Measurements from ENCODE around the gene MAP4K5.

DNA sequence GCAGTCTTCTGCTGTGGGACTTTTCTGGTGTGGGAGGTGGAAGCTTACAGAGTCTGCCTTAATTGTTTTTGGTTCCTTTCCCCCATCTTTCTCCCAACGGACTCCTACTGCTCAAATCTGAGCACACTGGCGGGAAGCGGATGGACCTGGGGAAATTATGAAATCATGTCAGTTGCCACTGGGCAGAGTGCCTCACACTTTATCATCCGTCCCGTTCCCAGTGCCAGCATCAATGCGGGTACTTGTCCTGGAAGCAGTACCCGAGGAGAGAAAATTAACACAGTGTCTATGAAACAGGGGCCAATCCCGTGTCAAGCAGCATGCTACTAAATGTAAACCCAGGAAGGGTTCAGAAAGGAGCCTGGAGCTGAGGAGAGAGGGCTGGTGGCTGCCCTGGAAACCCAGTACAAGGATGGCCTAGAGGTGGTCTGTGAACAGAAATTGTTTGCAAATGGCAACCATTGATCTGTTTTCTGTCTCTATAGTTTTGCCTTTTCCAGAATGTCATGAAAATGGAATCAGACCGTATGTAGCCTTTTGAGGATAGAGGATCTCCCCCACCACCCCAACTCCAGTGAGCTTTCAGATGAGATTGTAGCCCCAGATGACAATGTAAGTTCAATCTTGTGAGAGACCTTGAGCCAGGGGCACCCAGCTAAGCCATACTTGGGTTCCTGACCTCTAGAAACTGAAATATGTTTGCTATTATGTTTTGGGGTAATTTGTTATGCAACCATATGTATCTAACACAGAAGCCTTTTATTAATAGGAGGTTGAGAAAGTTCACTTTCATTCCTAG, 134.8 kb downstream of the MAP4K5 start:
- TF ChIP-seq, protein P1, sequence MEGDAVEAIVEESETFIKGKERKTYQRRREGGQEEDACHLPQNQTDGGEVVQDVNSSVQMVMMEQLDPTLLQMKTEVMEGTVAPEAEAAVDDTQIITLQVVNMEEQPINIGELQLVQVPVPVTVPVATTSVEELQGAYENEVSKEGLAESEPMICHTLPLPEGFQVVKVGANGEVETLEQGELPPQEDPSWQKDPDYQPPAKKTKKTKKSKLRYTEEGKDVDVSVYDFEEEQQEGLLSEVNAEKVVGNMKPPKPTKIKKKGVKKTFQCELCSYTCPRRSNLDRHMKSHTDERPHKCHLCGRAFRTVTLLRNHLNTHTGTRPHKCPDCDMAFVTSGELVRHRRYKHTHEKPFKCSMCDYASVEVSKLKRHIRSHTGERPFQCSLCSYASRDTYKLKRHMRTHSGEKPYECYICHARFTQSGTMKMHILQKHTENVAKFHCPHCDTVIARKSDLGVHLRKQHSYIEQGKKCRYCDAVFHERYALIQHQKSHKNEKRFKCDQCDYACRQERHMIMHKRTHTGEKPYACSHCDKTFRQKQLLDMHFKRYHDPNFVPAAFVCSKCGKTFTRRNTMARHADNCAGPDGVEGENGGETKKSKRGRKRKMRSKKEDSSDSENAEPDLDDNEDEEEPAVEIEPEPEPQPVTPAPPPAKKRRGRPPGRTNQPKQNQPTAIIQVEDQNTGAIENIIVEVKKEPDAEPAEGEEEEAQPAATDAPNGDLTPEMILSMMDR (IDR thresholded peaks at IDR 0.05 in 8 of 11, conservative IDR thresholded peaks at IDR 0.05 in 3 of 11): no peak
- no peak for TF ChIP-seq POLR2AphosphoS5 (IDR thresholded peaks at IDR 0.05)

Data from spleen (tissue), 7 donors.